ENCODE results near the gene STX18.

- no peak for TF ChIP-seq CTCF (IDR thresholded peaks at IDR 0.05)
- TF ChIP-seq EP300 (IDR thresholded peaks at IDR 0.05) = no peak
- TF ChIP-seq POLR2A (IDR thresholded peaks at IDR 0.05) = no peak
- no peak for TF ChIP-seq POLR2AphosphoS5 (IDR thresholded peaks at IDR 0.05)
Observed at GRCh38 chr4:4457803-4458553, 83.9 kb downstream of the STX18 start.

All from suprapubic skin (tissue), 4 donors.